GM18909 (cell line): ENCODE data around the gene TUSC7.

Source experiments
- ATAC-seq: cut with Tn5 transposase; IDR thresholded peaks from one replicate; pipeline ENCODE4 v1.9.1; 2021; ENCODE audit warnings: mild to moderate bottlenecking; ENCODE audit not compliant: unreplicated experiment, poor library complexity

Gene TUSC7

DNA sequence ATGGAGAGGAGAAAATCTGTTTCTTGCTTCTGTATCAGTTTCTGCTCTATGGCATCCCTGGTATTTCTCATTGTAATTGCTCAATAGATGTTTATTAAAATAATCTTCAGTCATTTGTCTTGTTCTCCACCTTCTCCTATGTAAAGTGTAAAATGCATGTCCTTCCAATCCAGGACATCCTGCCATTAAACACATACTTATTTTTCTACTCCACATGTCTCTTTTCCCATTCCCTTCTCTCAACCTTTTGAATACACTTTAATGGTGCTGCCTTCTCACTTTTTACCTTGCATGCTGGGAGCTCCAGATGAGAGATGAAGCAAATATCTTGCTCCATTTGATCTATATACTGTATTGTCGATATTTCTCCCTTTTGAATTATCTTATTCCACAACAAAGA lies 49.7 kb downstream of the TUSC7 start:
- ATAC-seq, result no peak
